ENCODE results near the gene SDK1. TPM values are rescaled to one million over a fixed set of nuclear protein-coding genes. Genes with fewer than 3 reads are reported as not detected.

SDK1 gene
- polyA plus RNA-seq, 2 of the 4 experiments (the other 2 are of a cell fraction), result 0.12 to 0.28 TPM

- ChIA-PET POLR2A (no interaction called here), CTCF (no interaction called here)
- ATAC-seq, result no peak
- DNase-seq (ENCODE audit: low read depth in 1 of 2, low spot score in 1 of 2), result no peak
- H3K9me3 ChIP-seq, result no peaks in the 10 kb centered on the region
- no peak overlapping the region for H3K4me2 ChIP-seq
- no peak for FAIRE-seq
- no peaks in the 10 kb centered on the region for H3K4me1 ChIP-seq
- whole genome bisulfite sequencing (ENCODE audit: missing lambda C conversion rate), result 33% methylated on average over 13 of the region's 13 CpGs
- TF ChIP-seq MAFK (IDR thresholded peaks at IDR 0.05; ENCODE audit: partially characterized antibody), result no peak
- H3K4me3 ChIP-seq, result no peak overlapping the region
- no peak overlapping the region for H3K27ac ChIP-seq
Observed at GRCh38 chr7:4208586-4208985, 907.5 kb downstream of the SDK1 start.

- FAIRE-seq (no peak), DNase-seq (ENCODE audit: low read depth in 1 of 2, low spot score in 1 of 2) (no peak), ATAC-seq (no peak)
- Histone ChIP-seq H3K4me2 (no peak overlapping the region), H3K27ac (no peak overlapping the region), H3K9me3 (no peaks in the 10 kb centered on the region), H3K4me3 (no peak overlapping the region), H3K4me1 (no peaks in the 10 kb centered on the region)
- TF ChIP-seq E2F6 (IDR thresholded peaks at IDR 0.05; ENCODE audit: borderline replicate concordance, low read depth) (no peak), HMGXB4 (CRISPR knock-in tag; IDR thresholded peaks at IDR 0.05; ENCODE audit: borderline replicate concordance) (no peak), NPAS2 (CRISPR knock-in tag; IDR thresholded peaks at IDR 0.05; ENCODE audit: borderline replicate concordance) (no peak)
- CTCF ChIA-PET, result interaction anchor here (1.2 kb wide), 1 partner anchor 35 kb away, joined by 3 read pairs; no protein-coding TSS in a partner anchor
- POLR2A ChIA-PET, result no interaction called here
- 52% methylated on average over 7 of the region's 10 CpGs for WGBS (ENCODE audit: missing lambda C conversion rate)
Observed at GRCh38 chr7:4209126-4209525, 908.1 kb downstream of the SDK1 start.

- 66% methylated on average over 20 of the region's 20 CpGs for WGBS (ENCODE audit: missing lambda C conversion rate)
- no peak for TF ChIP-seq JUNB (IDR thresholded peaks at IDR 0.05)
- TF ChIP-seq NFE2L2 (conservative IDR thresholded peaks at IDR 0.05; ENCODE audit: low read length), result no peak
- no peak for TF ChIP-seq RFX5 (IDR thresholded peaks at IDR 0.05)
Observed at GRCh38 chr7:4209966-4210365, 908.9 kb downstream of the SDK1 start.

GRCh38 chr7:4210821-4211220, 909.8 kb downstream of the SDK1 start:
- FAIRE-seq (no peak), DNase-seq (ENCODE audit: low read depth in 1 of 2, low spot score in 1 of 2) (no peak), ATAC-seq (no peak)
- Histone ChIP-seq H3K4me1 (no peaks in the 10 kb centered on the region), H3K27ac (no peak overlapping the region), H3K4me3 (no peak overlapping the region), H3K4me2 (no peak overlapping the region), H3K9me3 (no peaks in the 10 kb centered on the region)
- no peak for TF ChIP-seq SMC3 (IDR thresholded peaks at IDR 0.05)
- TF ChIP-seq HOXB5 (CRISPR knock-in tag; IDR thresholded peaks at IDR 0.05), result no peak
- TF ChIP-seq NR3C1 (IDR thresholded peaks at IDR 0.05), result no peak
- TF ChIP-seq MYC (IDR thresholded peaks at IDR 0.05; ENCODE audit: borderline replicate concordance, low read length), result no peak
- no peak for TF ChIP-seq MAX (IDR thresholded peaks at IDR 0.05)
- no peak for TF ChIP-seq EHMT2 (IDR thresholded peaks at IDR 0.05; ENCODE audit: low read depth)
- TF ChIP-seq ZC3H11A (IDR thresholded peaks at IDR 0.05), result no peak
- TF ChIP-seq ELK1 (IDR thresholded peaks at IDR 0.05; ENCODE audit: low read depth, low read length), result no peak
- TF ChIP-seq PBX3 (IDR thresholded peaks at IDR 0.05), result no peak
- TF ChIP-seq BHLHE40 (IDR thresholded peaks at IDR 0.05; ENCODE audit: low read depth, low read length), result no peak
- no peak for TF ChIP-seq FOXS1 (CRISPR knock-in tag; IDR thresholded peaks at IDR 0.05)
- WGBS (ENCODE audit: missing lambda C conversion rate), result 63% methylated on average over 13 of the region's 13 CpGs
- POLR2A ChIA-PET, result no interaction called here
- CTCF ChIA-PET, result no interaction called here

More at GRCh38 chr7:4209966-4210365, 908.9 kb downstream of the SDK1 start:
- no peaks in the 10 kb centered on the region for H3K4me1 ChIP-seq
- DNase-seq (ENCODE audit: low read depth in 1 of 2, low spot score in 1 of 2) (no peak), FAIRE-seq (no peak), ATAC-seq (no peak; a peak in 1 of 6 replicates)
- H3K9me3 ChIP-seq, result no peaks in the 10 kb centered on the region
- no peak overlapping the region for H3K27ac ChIP-seq
- no peak overlapping the region for H3K4me3 ChIP-seq
- no peak overlapping the region for H3K4me2 ChIP-seq
- POLR2A ChIA-PET, result no interaction called here
- CTCF ChIA-PET, result interaction anchor here (0.6 to 1.2 kb wide), 2 partner anchors 36 to 157 kb away, joined by 3 to 4 read pairs; no protein-coding TSS in a partner anchor

Data from A549 (cell line).